B cell (primary cell): ENCODE results near the gene FOXL2. TPM values are rescaled to one million over a fixed set of nuclear protein-coding genes. Genes with fewer than 3 reads are reported as not detected.

ENCODE experiments used
- ATAC-seq: fragments of 200-7000 bp; cut with Tn5 transposase; one replicate; pipeline ENCODE4 v1.10.0; 2021; ENCODE audit warnings: low read depth, mild to moderate bottlenecking, moderate number of reproducible peaks, moderate library complexity
- CTCF ChIA-PET: fragments of 350-600 bp; sonication (Branson Sonifier 250); formaldehyde crosslinking; loops from one replicate; lab custom pipeline; 2021; ENCODE audit warnings: antibody characterized with exemption, inconsistent platforms; lab: Charles Lee
- POLR2A ChIA-PET: fragments of 350-600 bp; sonication (Branson Sonifier 250); formaldehyde crosslinking; loops from one replicate; lab custom pipeline; 2021; ENCODE audit warnings: antibody characterized with exemption; lab: Charles Lee
- DNase-seq: peaks from one replicate; pipeline ENCODE4 v3.0.0; 2013
- H2AFZ ChIP-seq: 2 replicates; pipeline ENCODE4 v1.6.1; 2012; ENCODE audit warnings: mild to moderate bottlenecking, low read depth, low read length; ENCODE audit not compliant: insufficient read depth, poor library complexity, severe bottlenecking
- H3K27ac ChIP-seq, 2 donors: 1 replicate in 1 of 2; 2 replicates in 1 of 2; pipeline ENCODE4 v1.5.1; 2012 to 2013; ENCODE audit warnings: low read length in 2 of 2, mild to moderate bottlenecking in 2 of 2, moderate library complexity in 1 of 2
- H3K27me3 ChIP-seq, 4 experiments: fragments of 200-600 bp in 1 of 4; sonication (generic) in 1 of 4; replicated peaks in 1 of 4; 1 replicate in 2 of 4; 2 replicates in 2 of 4; pipeline versions ENCODE4 v1.6.1 to v1.7.0; 2013 to 2016; ENCODE audit warnings: low read length in 3 of 4, mild to moderate bottlenecking in 2 of 4, mixed read lengths in 1 of 4, moderate library complexity in 1 of 4; ENCODE audit not compliant: insufficient read depth in 4 of 4, control insufficient read depth in 3 of 4; ENCODE audit errors: control extremely low read depth in 1 of 4
- H3K36me3 ChIP-seq, 2 experiments: replicated peaks in 1 of 2; 1 replicate in 1 of 2; 2 replicates in 1 of 2; pipeline versions ENCODE4 v1.6.1 to v1.7.1; 2013; ENCODE audit warnings: low read length in 1 of 2; ENCODE audit not compliant: insufficient read depth in 2 of 2, control insufficient read depth in 1 of 2; ENCODE audit errors: control extremely low read depth in 1 of 2, extremely low read depth in 1 of 2
- H3K4me1 ChIP-seq, 2 donors: fragments of 200-600 bp in 1 of 2; sonication (generic) in 1 of 2; 1 replicate in 1 of 2; 2 replicates in 1 of 2; pipeline versions ENCODE4 v1.5.1 to v1.6.1; 2013 to 2017; ENCODE audit warnings: low read length in 2 of 2; ENCODE audit not compliant: control insufficient read depth in 2 of 2, insufficient read depth in 2 of 2
- H3K4me2 ChIP-seq: replicated peaks from 2 replicates; pipeline ENCODE3; 2012; ENCODE audit warnings: mild to moderate bottlenecking, low read depth, low read length; ENCODE audit not compliant: poor library complexity, severe bottlenecking
- H3K4me3 ChIP-seq, 5 experiments: fragments of 200-600 bp in 1 of 5; sonication (generic) in 1 of 5; 1 replicate in 3 of 5; 2 replicates in 2 of 5; pipeline versions ENCODE4 v1.5.1 to v1.7.0; 2011 to 2016; ENCODE audit warnings: low read length in 4 of 5, mild to moderate bottlenecking in 4 of 5, low read depth in 2 of 5, control low read depth in 1 of 5, moderate library complexity in 1 of 5; ENCODE audit not compliant: insufficient read depth in 1 of 5; ENCODE audit errors: control extremely low read depth in 1 of 5, extremely low read depth in 1 of 5
- H3K79me2 ChIP-seq: fragments of 200-600 bp; sonication (generic); one replicate; pipeline ENCODE4 v1.6.0; 2016; ENCODE audit warnings: low read length; ENCODE audit not compliant: control insufficient read depth, insufficient read depth
- H3K9ac ChIP-seq: fragments of 200-600 bp; sonication (generic); 2 replicates; pipeline ENCODE4 v1.6.1; 2017; ENCODE audit warnings: mild to moderate bottlenecking, low read length, moderate library complexity
- H3K9me3 ChIP-seq, 3 donors: one replicate each; pipeline versions ENCODE4 v1.6.1 to v1.7.1; 2013; ENCODE audit warnings: low read length in 2 of 3; ENCODE audit not compliant: control insufficient read depth in 2 of 3, insufficient read depth in 1 of 3; ENCODE audit errors: control extremely low read depth in 1 of 3
- H4K20me1 ChIP-seq: 2 replicates; pipeline ENCODE4 v1.6.0; 2012; ENCODE audit warnings: mild to moderate bottlenecking, low read length; ENCODE audit not compliant: insufficient read depth, control insufficient read depth, poor library complexity, severe bottlenecking
- H3K27ac Mint-ChIP-seq: one replicate; pipeline ENCODE4 v1.8.0; 2021; ENCODE audit warnings: mixed read lengths
- H3K27me3 Mint-ChIP-seq: one replicate; pipeline ENCODE4 v1.8.0; 2021; ENCODE audit warnings: mixed read lengths
- H3K4me1 Mint-ChIP-seq: one replicate; pipeline ENCODE4 v1.8.0; 2021; ENCODE audit warnings: mixed read lengths
- H3K4me3 Mint-ChIP-seq: one replicate; pipeline ENCODE4 v1.8.0; 2021; ENCODE audit warnings: mixed read lengths
- H3K9me3 Mint-ChIP-seq: one replicate; pipeline ENCODE4 v1.8.0; 2022; ENCODE audit warnings: mixed read lengths; ENCODE audit not compliant: insufficient read depth
- CTCF ChIP-seq: fragments of 200-600 bp; IDR thresholded peaks from one replicate; pipeline ENCODE4 v1.8.0; 2022; ENCODE audit warnings: antibody characterized with exemption, mild to moderate bottlenecking
- EZH2 ChIP-seq: IDR thresholded peaks from 2 replicates; pipeline ENCODE4 v1.6.1; 2012; ENCODE audit warnings: borderline replicate concordance, low read depth, mild to moderate bottlenecking, moderate library complexity, low read length; ENCODE audit not compliant: insufficient read depth, poor library complexity, severe bottlenecking
- WGBS: methylation state at CpG from one replicate; pipeline ENCODE4 v1.1.5; 2013; ENCODE audit warnings: missing lambda C conversion rate; ENCODE audit not compliant: insufficient coverage; 5-methylcytosine and 5-hydroxymethylcytosine counted together
- intact Hi-C: fragments of 100-400 bp; cut with micrococcal nuclease; formaldehyde crosslinking; loops from one replicate; pipeline ENCODE4 v1.10.0; 2022
- polyA plus RNA-seq: library from polyadenylated mRNA; depleted of rRNA; stranded (reverse); fragments of >200 nt; gene quantifications from 2 replicates; pipeline ENCODE4 v1.2.3, GENCODE V29; 2012
- total RNA-seq, 2 donors: library from RNA; stranded (reverse); fragments of 120-200 nt in 1 of 2; gene quantifications; 1 replicate in 1 of 2; 2 replicates in 1 of 2; pipeline versions ENCODE4 v1.2.3 to v1.2.4, GENCODE V29; 2013 to 2022

FOXL2 gene
- total and polyA plus RNA-seq, 2 donors (not counting 1 experiment from before 2014, with no cell fraction given) = not detected

GRCh38 chr3:138936741-138937689 lies 9.9 kb downstream of the FOXL2 start:
- H3K9me3 Mint-ChIP-seq = no peaks in the 10 kb centered on the region
- H3K4me3 Mint-ChIP-seq = peak overlapping the region; percentile 80
- CTCF ChIA-PET = interaction anchor here (0.6 to 5.1 kb wide), 14 partner anchors 8 to 879 kb away, joined by 3 to 92 read pairs (median 10); partner anchors contain the start of genes CEP70, FOXL2 and FOXL2NB
- H3K4me1 Mint-ChIP-seq = peaks cover 32% of the 10 kb centered on the region
- ATAC-seq (no peak), DNase-seq (peak; percentile 56)
- peak overlapping the region; percentile 91 for H3K4me2 ChIP-seq
- peak overlapping the region; percentile 71 for H2AFZ ChIP-seq
- WGBS = 15% methylated on average over 41 of the region's 45 CpGs
- peaks cover 0 to 46% (median 1%) of the 10 kb centered on the region in 3 donors for H3K9me3 ChIP-seq
- H3K27ac Mint-ChIP-seq = no peak overlapping the region
- peaks cover 46 to 47% of the 10 kb centered on the region in 2 donors for H3K4me1 ChIP-seq
- H3K27me3 Mint-ChIP-seq = peaks cover 75% of the 10 kb centered on the region
- H3K79me2 ChIP-seq = no peaks in the 10 kb centered on the region
- H3K27me3 ChIP-seq = peaks cover 2 to 90% (median 67%) of the 10 kb centered on the region in 4 experiments
- no peaks in the 10 kb centered on the region for H4K20me1 ChIP-seq
- H3K9ac ChIP-seq = peak overlapping the region; percentile 54
- POLR2A ChIA-PET = no interaction called here
- intact Hi-C loops = no loop called here
- no peaks in the 10 kb centered on the region for H3K36me3 ChIP-seq
- peak overlapping the region in 1 of 5 experiments; percentile 55 for H3K4me3 ChIP-seq
- no peak overlapping the region for H3K27ac ChIP-seq
- TF ChIP-seq CTCF (no peak), EZH2 (peak; percentile 62)
